Mucosa of rectum (tissue), 2 donors: ENCODE results near the gene HSPA8.
A peak's percentile ranks its signal among the peaks of the same experiment; 100 is the strongest.

Source experiments
- H3K27ac ChIP-seq, 2 donors: one replicate each; pipeline ENCODE4 v1.7.0; 2013; ENCODE audit warnings: inconsistent platforms in 2 of 2, low read depth in 2 of 2, low read length in 2 of 2
- H3K27me3 ChIP-seq, 2 donors: one replicate each; pipeline ENCODE4 v1.7.0; 2013; ENCODE audit warnings: low read length in 2 of 2; ENCODE audit not compliant: control insufficient read depth in 2 of 2, insufficient read depth in 2 of 2
- H3K36me3 ChIP-seq, 2 donors: one replicate each; pipeline ENCODE4 v1.7.0; 2013; ENCODE audit warnings: low read length in 2 of 2; ENCODE audit not compliant: control insufficient read depth in 2 of 2, insufficient read depth in 2 of 2
- H3K4me1 ChIP-seq, 2 donors: one replicate each; pipeline ENCODE4 v1.7.0; 2013; ENCODE audit warnings: low read length in 2 of 2, mild to moderate bottlenecking in 1 of 2; ENCODE audit not compliant: control insufficient read depth in 2 of 2, insufficient read depth in 2 of 2
- H3K4me3 ChIP-seq, 2 donors: one replicate each; pipeline ENCODE4 v1.7.0; 2013; ENCODE audit warnings: low read length in 2 of 2
- H3K9ac ChIP-seq, 2 donors: one replicate each; pipeline ENCODE4 v1.7.0; 2013; ENCODE audit warnings: low read length in 2 of 2, low read depth in 1 of 2, mild to moderate bottlenecking in 1 of 2
- H3K9me3 ChIP-seq, 2 donors: one replicate each; pipeline ENCODE4 v1.7.0; 2013; ENCODE audit warnings: low read length in 2 of 2; ENCODE audit not compliant: control insufficient read depth in 2 of 2
- donor health status: healthy.
- donor health status: Normal muscosa, but diverticular disease.

The HSPA8 gene

GRCh38 chr11:123073343-123074057 is 11.6 kb upstream of the HSPA8 start:
- Histone ChIP-seq H3K27me3 (no peaks in the 10 kb centered on the region), H3K9me3 (no peaks in the 10 kb centered on the region), H3K27ac (no peak overlapping the region), H3K4me3 (no peak overlapping the region), H3K4me1 (peaks cover 0 to 5% of the 10 kb centered on the region in 2 donors), H3K9ac (no peak overlapping the region), H3K36me3 (peaks cover 0 to 5% of the 10 kb centered on the region in 2 donors)

- no peaks in the 10 kb centered on the region for H3K9me3 ChIP-seq
- peaks cover 0 to 5% of the 10 kb centered on the region in 2 donors for H3K4me1 ChIP-seq
- no peaks in the 10 kb centered on the region for H3K27me3 ChIP-seq
- H3K4me3 ChIP-seq = no peak overlapping the region
- H3K9ac ChIP-seq = no peak overlapping the region
- peaks cover 0 to 5% of the 10 kb centered on the region in 2 donors for H3K36me3 ChIP-seq
- H3K27ac ChIP-seq = no peak overlapping the region
These were observed 10.8 kb upstream of the HSPA8 start for GRCh38 chr11:123072762-123073161.

DNA sequence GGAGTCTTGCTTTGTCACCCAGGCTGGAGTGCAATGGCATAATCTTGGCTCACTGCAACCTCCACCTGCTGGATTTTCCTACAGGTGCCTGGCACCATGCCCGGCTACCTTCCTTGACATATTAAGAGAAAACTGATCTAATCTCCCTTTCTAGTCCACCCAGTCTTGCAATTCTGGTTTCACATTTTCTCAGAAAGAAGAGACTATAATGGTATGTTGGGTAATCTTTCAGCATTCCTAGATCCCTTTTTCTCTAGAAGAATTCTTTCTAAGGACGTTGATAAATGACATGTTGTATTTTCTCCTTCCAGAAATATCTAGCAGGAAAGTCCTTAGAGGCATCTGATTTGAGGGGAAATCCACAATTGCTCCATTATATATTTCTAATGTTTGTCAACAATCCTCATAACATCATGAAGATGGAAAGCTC is 10.4 kb upstream of the HSPA8 start:
- H3K4me3 ChIP-seq = no peak overlapping the region
- H3K9me3 ChIP-seq = no peaks in the 10 kb centered on the region
- H3K27ac ChIP-seq = no peak overlapping the region
- H3K36me3 ChIP-seq = peaks cover 0 to 5% of the 10 kb centered on the region in 2 donors
- no peak overlapping the region for H3K9ac ChIP-seq
- peaks cover 0 to 5% of the 10 kb centered on the region in 2 donors for H3K4me1 ChIP-seq
- H3K27me3 ChIP-seq = no peaks in the 10 kb centered on the region

- H3K9ac ChIP-seq = peak overlapping the region in 1 of 2 donors; percentile 54
- H3K4me3 ChIP-seq = peak overlapping the region; percentile 18 to 39
- peaks cover 0 to 5% of the 10 kb centered on the region in 2 donors for H3K4me1 ChIP-seq
These were observed 8.2 kb upstream of the HSPA8 start for GRCh38 chr11:123069908-123070821.

GRCh38 chr11:123065621-123066020 is 3.7 kb upstream of the HSPA8 start:
- peaks cover 4% of the 10 kb centered on the region in 2 donors for H3K36me3 ChIP-seq
- H3K27me3 ChIP-seq = no peaks in the 10 kb centered on the region
- no peak overlapping the region for H3K27ac ChIP-seq
- H3K4me3 ChIP-seq = no peak overlapping the region
- no peak overlapping the region for H3K9ac ChIP-seq
- peaks cover 15 to 17% of the 10 kb centered on the region in 2 donors for H3K4me1 ChIP-seq
- H3K9me3 ChIP-seq = no peaks in the 10 kb centered on the region

More at GRCh38 chr11:123069908-123070821, 8.2 kb upstream of the HSPA8 start:
- Histone ChIP-seq H3K9me3 (no peaks in the 10 kb centered on the region), H3K36me3 (peaks cover 0 to 5% of the 10 kb centered on the region in 2 donors), H3K27me3 (no peaks in the 10 kb centered on the region), H3K27ac (peak overlapping the region; percentile 48 to 77)

DNA sequence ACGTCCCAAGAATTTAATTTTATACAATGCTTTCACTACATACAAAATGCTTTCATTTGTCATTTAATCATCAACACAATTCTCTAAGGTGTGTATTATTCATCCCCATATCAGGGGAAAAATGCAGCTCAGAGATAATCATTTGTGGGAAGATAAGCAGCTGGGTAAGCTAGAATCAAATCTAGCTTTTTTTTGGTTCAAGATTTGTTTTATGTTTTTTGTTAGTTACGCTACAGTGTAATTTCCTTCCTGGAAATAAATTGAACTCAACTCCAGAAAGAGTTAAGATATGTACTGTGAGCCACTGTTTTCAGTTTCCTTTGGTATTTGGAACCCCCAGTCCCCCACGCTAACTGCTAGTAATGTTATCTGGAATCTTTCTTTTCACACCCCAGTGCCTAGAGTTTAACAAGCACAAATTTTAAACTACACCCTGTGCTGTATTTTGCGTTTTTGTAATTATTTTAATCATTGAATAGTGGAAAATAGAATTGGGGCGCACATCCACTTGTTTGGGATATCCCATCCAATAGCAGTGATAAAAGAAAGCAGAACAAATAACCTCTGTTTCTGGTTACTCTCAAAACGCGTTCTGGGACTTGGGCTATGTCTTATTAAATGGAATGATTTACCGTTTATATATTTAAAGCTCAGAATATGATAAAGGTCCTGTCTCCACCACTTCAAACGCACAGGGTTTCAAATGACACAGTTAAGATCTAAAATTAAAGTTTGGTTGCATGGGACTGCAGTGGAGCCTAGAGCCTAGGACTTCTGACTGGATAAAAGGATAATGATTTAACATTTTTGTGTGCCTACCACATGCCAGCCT is 2.1 kb upstream of the HSPA8 start:
- peak overlapping the region; percentile 97 to 98 for H3K4me3 ChIP-seq
- H3K27me3 ChIP-seq = no peaks in the 10 kb centered on the region
- H3K9ac ChIP-seq = peak overlapping the region; percentile 88 to 99
- peak overlapping the region; percentile 100 for H3K27ac ChIP-seq
- peaks cover 26 to 30% of the 10 kb centered on the region in 2 donors for H3K4me1 ChIP-seq
- H3K36me3 ChIP-seq = peaks cover 18 to 20% of the 10 kb centered on the region in 2 donors
- no peaks in the 10 kb centered on the region for H3K9me3 ChIP-seq

- Histone ChIP-seq H3K9ac (peak overlapping the region; percentile 88 to 99), H3K27ac (peak overlapping the region; percentile 100), H3K36me3 (peaks cover 27 to 29% of the 10 kb centered on the region in 2 donors), H3K27me3 (no peaks in the 10 kb centered on the region), H3K9me3 (no peaks in the 10 kb centered on the region), H3K4me3 (peak overlapping the region; percentile 97 to 98), H3K4me1 (peaks cover 34 to 37% of the 10 kb centered on the region in 2 donors)
These were observed 1.2 kb upstream of the HSPA8 start for GRCh38 chr11:123062892-123063825.

- Histone ChIP-seq H3K27ac (peak overlapping the region; percentile 100), H3K9ac (peak overlapping the region; percentile 88 to 99), H3K27me3 (no peaks in the 10 kb centered on the region), H3K4me1 (peaks cover 34 to 37% of the 10 kb centered on the region in 2 donors), H3K4me3 (peak overlapping the region; percentile 97 to 98), H3K9me3 (no peaks in the 10 kb centered on the region), H3K36me3 (peaks cover 35 to 37% of the 10 kb centered on the region in 2 donors)
These were observed 389 bp upstream of the HSPA8 start for GRCh38 chr11:123062158-123062891.
